Epidermal melanocyte (primary cell): ENCODE data around the gene GJC2.
"Not testable (repeated sequence)": the region's sequence is repeated elsewhere in the genome, so short reads cannot be mapped to it uniquely, and the experiment has no call there.

Experiments
- DNase-seq: peaks from one replicate; pipeline ENCODE4 v3.0.0; 2011; ENCODE audit warnings: low spot score; ENCODE audit not compliant: insufficient read length

The GJC2 gene

GRCh38 chr1:228149406-228150119, at the start of gene GJC2:
Gene GJC2, plus strand, starts transcription at chr1:228149930. Its CDS starts 7,829 bp downstream, at chr1:228157759.
- no peak for DNase-seq

- DNase-seq = no peak
These were observed 48.7 kb upstream of the GJC2 start for GRCh38 chr1:228100822-228101613.

GRCh38 chr1:228101614-228101993, 48.1 kb upstream of the GJC2 start:
- no peak for DNase-seq

GRCh38 chr1:228101994-228102790, 47.5 kb upstream of the GJC2 start:
- DNase-seq = no peak

- DNase-seq = peak; percentile 98
These were observed 46.7 kb upstream of the GJC2 start, which contains the start of gene C1orf35 for GRCh38 chr1:228102791-228103620. Gene C1orf35, minus strand, starts transcription at chr1:228103325. Its CDS starts 98 bp downstream, at chr1:228103227.

- no peak for DNase-seq
These were observed 45.0 kb upstream of the GJC2 start for GRCh38 chr1:228104526-228105269.

GRCh38 chr1:228105270-228105995, 44.3 kb upstream of the GJC2 start:
- no peak for DNase-seq

GRCh38 chr1:228105996-228106799, 43.5 kb upstream of the GJC2 start:
- DNase-seq = no peak

GRCh38 chr1:228106800-228107054, 43.0 kb upstream of the GJC2 start:
- DNase-seq = no peak

GRCh38 chr1:228107636-228108035, 42.1 kb upstream of the GJC2 start:
- DNase-seq = no peak

GRCh38 chr1:228108055-228108690, 41.6 kb upstream of the GJC2 start:
- no peak for DNase-seq

- DNase-seq = no peak
These were observed 41.0 kb upstream of the GJC2 start for GRCh38 chr1:228108742-228109072.

- DNase-seq = peak; percentile 85
These were observed 40.4 kb upstream of the GJC2 start, which contains the start of gene MRPL55 for GRCh38 chr1:228109073-228109961. Gene MRPL55, minus strand, starts transcription at chr1:228109299. Its CDS starts 1,039 bp downstream, at chr1:228108260.

- no peak for DNase-seq
These were observed 39.7 kb upstream of the GJC2 start for GRCh38 chr1:228109962-228110488.

- no peak for DNase-seq
These were observed 39.2 kb upstream of the GJC2 start for GRCh38 chr1:228110556-228110955.

- DNase-seq = not testable (repeated sequence)
These were observed 38.4 kb upstream of the GJC2 start for GRCh38 chr1:228111315-228111714.

GRCh38 chr1:228112167-228112566, 37.6 kb upstream of the GJC2 start:
- DNase-seq = no peak
